Activated B cell treated with CpG ODN at 0.5 μM for 24 hours (primary cell): ENCODE measurements around the gene ANKFN1. TPM values are rescaled to one million over a fixed set of nuclear protein-coding genes. Genes with fewer than 3 reads are reported as not detected.

Source experiments
- ATAC-seq: fragments of 200-7000 bp; cut with Tn5 transposase; one replicate; pipeline ENCODE4 v1.10.0; 2021; ENCODE audit warnings: low read depth, mild to moderate bottlenecking, moderate library complexity
- CTCF ChIA-PET: fragments of 350-600 bp; sonication (Branson Sonifier 250); formaldehyde crosslinking; loops from one replicate; lab custom pipeline; 2021; ENCODE audit warnings: antibody characterized with exemption; lab: Charles Lee
- POLR2A ChIA-PET: fragments of 350-600 bp; sonication (Branson Sonifier 250); formaldehyde crosslinking; loops from one replicate; lab custom pipeline; 2021; ENCODE audit warnings: antibody characterized with exemption; lab: Charles Lee
- DNase-seq: peaks from one replicate; pipeline ENCODE4 v3.0.0; 2022
- H3K27ac Mint-ChIP-seq: one replicate; pipeline ENCODE4 v1.8.0; 2020; ENCODE audit warnings: mixed read lengths
- H3K27me3 Mint-ChIP-seq: one replicate; pipeline ENCODE4 v1.8.0; 2021; ENCODE audit warnings: mixed read lengths
- H3K36me3 Mint-ChIP-seq: one replicate; pipeline ENCODE4 v1.8.0; 2021; ENCODE audit warnings: low read depth, mixed read lengths
- H3K4me1 Mint-ChIP-seq: one replicate; pipeline ENCODE4 v1.8.0; 2021; ENCODE audit warnings: mixed read lengths
- H3K4me3 Mint-ChIP-seq: one replicate; pipeline ENCODE4 v1.8.0; 2020; ENCODE audit warnings: mild to moderate bottlenecking, mixed read lengths
- H3K9me3 Mint-ChIP-seq: one replicate; pipeline ENCODE4 v1.8.0; 2020; ENCODE audit warnings: mixed read lengths
- CTCF ChIP-seq: fragments of 200-600 bp; IDR thresholded peaks from one replicate; pipeline ENCODE4 v1.8.0; 2022; ENCODE audit warnings: antibody characterized with exemption, mild to moderate bottlenecking
- intact Hi-C: fragments of 100-400 bp; cut with micrococcal nuclease; formaldehyde crosslinking; loops from one replicate; pipeline ENCODE4 v1.15.1; 2024
- total RNA-seq: library from RNA; stranded (reverse); gene quantifications from 2 replicates; pipeline ENCODE4 v1.2.3, GENCODE V29; 2022

Gene ANKFN1
- total RNA-seq, 1 donor from 2014 or later, result not detected

DNA sequence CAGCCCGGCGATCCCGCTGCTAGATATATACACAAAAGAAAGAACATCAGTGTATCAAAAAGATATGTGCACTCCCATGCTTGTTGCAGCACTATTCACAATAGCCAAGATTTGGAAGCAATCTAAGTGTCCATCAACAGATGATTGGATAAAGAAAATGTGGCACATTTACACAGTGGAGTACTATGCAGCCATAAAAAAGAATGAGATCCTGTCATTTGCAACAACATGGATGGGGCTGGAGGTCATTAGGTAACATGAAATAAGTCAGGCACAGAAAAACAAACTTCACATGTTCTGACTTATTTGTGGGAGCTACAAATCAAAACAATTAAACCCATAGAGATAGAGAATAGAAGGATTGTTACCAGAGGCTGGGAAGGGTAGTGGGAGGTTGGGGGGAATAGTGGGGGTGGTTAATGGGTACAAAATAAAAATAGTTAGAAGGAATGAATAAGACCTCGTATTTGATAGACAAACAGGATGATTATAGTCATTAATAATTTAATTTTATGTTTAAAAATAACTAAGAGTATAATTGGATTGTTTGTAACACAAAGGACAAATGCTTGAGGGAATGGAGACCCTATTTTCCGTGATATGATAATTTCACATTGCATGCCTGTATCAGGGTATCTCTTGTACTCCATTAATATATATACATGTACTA lies 263.5 kb downstream of the ANKFN1 start:
- H3K9me3 Mint-ChIP-seq, result peaks cover 11% of the 10 kb centered on the region
- ChIA-PET POLR2A (no interaction called here), CTCF (no interaction called here)
- no peaks in the 10 kb centered on the region for H3K36me3 Mint-ChIP-seq
- ATAC-seq, result no peak
- TF ChIP-seq CTCF, result no peak
- no peak overlapping the region for H3K4me3 Mint-ChIP-seq
- intact Hi-C loops, result no loop called here
- no peak overlapping the region for H3K27ac Mint-ChIP-seq
- no peaks in the 10 kb centered on the region for H3K4me1 Mint-ChIP-seq
- H3K27me3 Mint-ChIP-seq, result no peaks in the 10 kb centered on the region
- no peak for DNase-seq

GRCh38 chr17:56424005-56424404 lies 270.7 kb downstream of the ANKFN1 start:
- no peak for DNase-seq
- H3K4me3 Mint-ChIP-seq, result no peak overlapping the region
- POLR2A ChIA-PET, result no interaction called here
- CTCF ChIA-PET, result no interaction called here
- intact Hi-C loops, result no loop called here
- no peak for ATAC-seq
- H3K9me3 Mint-ChIP-seq, result no peaks in the 10 kb centered on the region
- H3K27ac Mint-ChIP-seq, result no peak overlapping the region
- no peaks in the 10 kb centered on the region for H3K4me1 Mint-ChIP-seq
- peaks cover 6% of the 10 kb centered on the region for H3K27me3 Mint-ChIP-seq
- TF ChIP-seq CTCF, result no peak
- no peaks in the 10 kb centered on the region for H3K36me3 Mint-ChIP-seq

DNA sequence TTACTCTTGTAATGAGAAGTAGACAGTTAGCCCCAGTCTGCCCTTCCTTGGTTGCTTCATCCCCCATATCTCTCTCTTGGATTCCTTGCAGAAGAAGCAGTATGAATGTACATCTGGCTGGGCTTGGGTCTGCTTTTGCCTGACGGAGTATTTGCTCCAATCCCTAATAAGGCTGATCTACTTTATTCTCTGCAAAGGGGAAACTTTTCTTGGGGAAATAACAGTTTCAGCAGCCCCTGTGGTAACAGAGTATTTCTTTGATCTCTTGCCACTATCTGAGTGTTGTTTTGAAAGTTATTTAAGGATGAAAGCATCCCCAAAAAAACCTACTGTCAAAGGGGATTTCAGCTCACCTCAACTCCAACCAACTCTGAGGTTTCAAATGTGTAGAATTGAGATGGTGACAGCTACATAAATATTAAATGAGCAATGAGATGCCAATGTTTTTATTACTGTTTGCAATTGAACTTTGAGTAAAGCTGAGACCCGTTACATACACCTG lies 271.3 kb downstream of the ANKFN1 start:
- no peak for DNase-seq
- Mint-ChIP-seq H3K36me3 (no peaks in the 10 kb centered on the region), H3K27ac (no peak overlapping the region), H3K27me3 (peaks cover 6% of the 10 kb centered on the region), H3K9me3 (no peaks in the 10 kb centered on the region), H3K4me3 (no peak overlapping the region), H3K4me1 (no peaks in the 10 kb centered on the region)
- no peak for TF ChIP-seq CTCF
- POLR2A ChIA-PET, result no interaction called here
- ATAC-seq, result no peak
- CTCF ChIA-PET, result no interaction called here
- intact Hi-C loops, result no loop called here

DNA sequence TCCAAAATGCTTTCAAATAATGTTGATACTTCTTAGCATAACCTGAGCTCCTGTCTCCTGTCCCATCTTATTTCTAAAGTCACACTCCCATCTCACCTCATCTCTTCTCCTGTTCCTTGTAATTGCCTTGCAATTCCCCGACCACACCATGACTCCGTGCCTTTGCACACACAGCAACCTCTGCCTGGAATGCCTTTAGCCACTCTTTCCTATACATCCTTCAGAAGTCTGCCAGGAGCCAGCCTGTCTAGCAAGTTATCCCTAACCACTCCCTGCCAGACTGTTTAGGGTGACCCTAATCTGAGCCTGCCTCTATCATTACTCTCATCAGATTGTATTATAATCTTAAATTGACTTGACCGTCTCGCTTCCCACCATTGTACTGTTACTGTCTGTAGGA lies 272.2 kb downstream of the ANKFN1 start:
- Mint-ChIP-seq H3K4me1 (no peaks in the 10 kb centered on the region), H3K36me3 (no peaks in the 10 kb centered on the region), H3K27ac (no peak overlapping the region), H3K27me3 (peaks cover 6% of the 10 kb centered on the region), H3K4me3 (no peak overlapping the region), H3K9me3 (no peaks in the 10 kb centered on the region)
- CTCF ChIA-PET, result no interaction called here
- ATAC-seq (no peak), DNase-seq (no peak)
- intact Hi-C loops, result no loop called here
- TF ChIP-seq CTCF, result no peak
- POLR2A ChIA-PET, result no interaction called here

GRCh38 chr17:56426901-56427300 lies 273.6 kb downstream of the ANKFN1 start:
- POLR2A ChIA-PET, result no interaction called here
- intact Hi-C loops, result no loop called here
- no peak for ATAC-seq

More at GRCh38 chr17:56426901-56427300, 273.6 kb downstream of the ANKFN1 start:
- no peaks in the 10 kb centered on the region for H3K9me3 Mint-ChIP-seq
- CTCF ChIA-PET, result no interaction called here
- no peaks in the 10 kb centered on the region for H3K4me1 Mint-ChIP-seq
- peaks cover 9% of the 10 kb centered on the region for H3K27me3 Mint-ChIP-seq
- no peak overlapping the region for H3K27ac Mint-ChIP-seq
- TF ChIP-seq CTCF, result no peak
- H3K4me3 Mint-ChIP-seq, result no peak overlapping the region
- DNase-seq, result no peak
- H3K36me3 Mint-ChIP-seq, result no peaks in the 10 kb centered on the region
